ENCODE results near the gene SMARCAL1.
"Not testable (repeated sequence)": the region's sequence is repeated elsewhere in the genome, so short reads cannot be mapped to it uniquely, and the experiment has no call there.

SMARCAL1 gene

GRCh38 chr2:216412022-216412999, at the start of gene SMARCAL1:
Gene SMARCAL1, plus strand, starts transcription at chr2:216412484. Its CDS starts 2,221 bp downstream, at chr2:216414705.
- DNase-seq, result peak; percentile 88 to 96 (median 94)

GRCh38 chr2:216362730-216363129, 49.6 kb upstream of the SMARCAL1 start:
- no peak for DNase-seq

- no peak for DNase-seq
Observed at GRCh38 chr2:216363221-216363620, 49.1 kb upstream of the SMARCAL1 start.

- DNase-seq, result no peak
Observed at GRCh38 chr2:216365518-216365917, 46.8 kb upstream of the SMARCAL1 start.

GRCh38 chr2:216366777-216367471, 45.4 kb upstream of the SMARCAL1 start:
- no peak for DNase-seq

GRCh38 chr2:216369821-216370220, 42.5 kb upstream of the SMARCAL1 start:
- DNase-seq, result no peak

- no peak for DNase-seq
Observed at GRCh38 chr2:216370961-216371712, 41.1 kb upstream of the SMARCAL1 start.

GRCh38 chr2:216371721-216372702, 40.3 kb upstream of the SMARCAL1 start, which contains the start of gene MARCHF4:
Gene MARCHF4, minus strand, starts transcription at chr2:216372483. Its CDS starts 2,223 bp downstream, at chr2:216370260.
- peak; percentile 41 to 68 (median 46) for DNase-seq

GRCh38 chr2:216372761-216373291, 39.5 kb upstream of the SMARCAL1 start:
- no peak for DNase-seq

- DNase-seq, result no peak
Observed at GRCh38 chr2:216373896-216374295, 38.4 kb upstream of the SMARCAL1 start.

GRCh38 chr2:216375286-216375685, 37.0 kb upstream of the SMARCAL1 start:
- no peak for DNase-seq

- DNase-seq, result no peak
Observed at GRCh38 chr2:216379977-216380376, 32.3 kb upstream of the SMARCAL1 start.

GRCh38 chr2:216384409-216384808, 27.9 kb upstream of the SMARCAL1 start:
- DNase-seq, result not testable (repeated sequence)

GRCh38 chr2:216385478-216385877, 26.8 kb upstream of the SMARCAL1 start:
- no peak for DNase-seq

GRCh38 chr2:216387262-216387661, 25.0 kb upstream of the SMARCAL1 start:
- no peak for DNase-seq

- DNase-seq, result peak in 1 of 4 experiments; percentile 6
Observed at GRCh38 chr2:216388046-216388884, 24.0 kb upstream of the SMARCAL1 start.

GRCh38 chr2:216389570-216389969, 22.7 kb upstream of the SMARCAL1 start:
- DNase-seq, result no peak

- no peak for DNase-seq
Observed at GRCh38 chr2:216391401-216391800, 20.9 kb upstream of the SMARCAL1 start.

GRCh38 chr2:216392018-216392562, 20.2 kb upstream of the SMARCAL1 start:
- DNase-seq, result no peak
